ENCODE results near the gene PRLR.
A peak's percentile ranks its signal among the peaks of the same experiment; 100 is the strongest.
"Not testable (repeated sequence)": the region's sequence is repeated elsewhere in the genome, so short reads cannot be mapped to it uniquely, and the experiment has no call there.

The PRLR gene

GRCh38 chr5:35195472-35195852 lies 34.8 kb downstream of the PRLR start:
- no peak for DNase-seq (ENCODE audit: low spot score)

GRCh38 chr5:35194635-35195471 lies 35.4 kb downstream of the PRLR start:
- no peak for DNase-seq (ENCODE audit: low spot score)

- no peak for DNase-seq (ENCODE audit: low spot score)
Observed at GRCh38 chr5:35192506-35192905, 37.8 kb downstream of the PRLR start.

GRCh38 chr5:35189801-35190200 lies 40.5 kb downstream of the PRLR start:
- DNase-seq (ENCODE audit: low spot score): not testable (repeated sequence)

GRCh38 chr5:35188031-35188457 lies 42.2 kb downstream of the PRLR start:
- DNase-seq (ENCODE audit: low spot score): no peak

- not testable (repeated sequence) for DNase-seq (ENCODE audit: low spot score)
Observed at GRCh38 chr5:35187621-35188020, 42.7 kb downstream of the PRLR start.

GRCh38 chr5:35186749-35187148 lies 43.5 kb downstream of the PRLR start:
- no peak for DNase-seq (ENCODE audit: low spot score)

GRCh38 chr5:35185518-35185917 lies 44.8 kb downstream of the PRLR start:
- DNase-seq (ENCODE audit: low spot score): no peak

- no peak for DNase-seq (ENCODE audit: low spot score)
Observed at GRCh38 chr5:35183556-35183955, 46.7 kb downstream of the PRLR start.

- DNase-seq (ENCODE audit: low spot score): peak; percentile 67
Observed at GRCh38 chr5:35182910-35183535, 47.3 kb downstream of the PRLR start.

- no peak for DNase-seq (ENCODE audit: low spot score)
Observed at GRCh38 chr5:35182486-35182885, 47.8 kb downstream of the PRLR start.

- DNase-seq (ENCODE audit: low spot score): no peak
Observed at GRCh38 chr5:35180046-35180445, 50.2 kb downstream of the PRLR start.

GRCh38 chr5:35177783-35178182 lies 52.5 kb downstream of the PRLR start:
- DNase-seq (ENCODE audit: low spot score): no peak

- DNase-seq (ENCODE audit: low spot score): no peak
Observed at GRCh38 chr5:35172533-35172932, 57.8 kb downstream of the PRLR start.

GRCh38 chr5:35171991-35172390 lies 58.3 kb downstream of the PRLR start:
- DNase-seq (ENCODE audit: low spot score): no peak

GRCh38 chr5:35171078-35171477 lies 59.2 kb downstream of the PRLR start:
- DNase-seq (ENCODE audit: low spot score): no peak

- no peak for DNase-seq (ENCODE audit: low spot score)
Observed at GRCh38 chr5:35166043-35166442, 64.2 kb downstream of the PRLR start.

- no peak for DNase-seq (ENCODE audit: low spot score)
Observed at GRCh38 chr5:35164860-35165542, 65.3 kb downstream of the PRLR start.

GRCh38 chr5:35163710-35164033 lies 66.6 kb downstream of the PRLR start:
- DNase-seq (ENCODE audit: low spot score): no peak

- DNase-seq (ENCODE audit: low spot score): no peak
Observed at GRCh38 chr5:35162848-35163709, 67.2 kb downstream of the PRLR start.

GRCh38 chr5:35161652-35162273 lies 68.5 kb downstream of the PRLR start:
- no peak for DNase-seq (ENCODE audit: low spot score)

All from AG20443 (cell line).